Nephron (organoid): Measurements from ENCODE around the gene MIGA1.

Experiments used
- H3K27ac Mint-ChIP-seq, 3 experiments: 2 replicates each; pipeline ENCODE4 v1.8.0; 2020; ENCODE audit warnings: mixed read lengths in 3 of 3, mild to moderate bottlenecking in 2 of 3, moderate library complexity in 1 of 3
- H3K27me3 Mint-ChIP-seq: 2 replicates; pipeline ENCODE4 v1.8.0; 2021; ENCODE audit warnings: low read depth, mild to moderate bottlenecking, moderate library complexity, mixed read lengths
- H3K36me3 Mint-ChIP-seq: 2 replicates; pipeline ENCODE4 v1.8.0; 2020; ENCODE audit warnings: low read depth, mixed read lengths
- H3K4me1 Mint-ChIP-seq: 2 replicates; pipeline ENCODE4 v1.8.0; 2020; ENCODE audit warnings: mixed read lengths
- H3K4me3 Mint-ChIP-seq, 3 experiments: 2 replicates each; pipeline ENCODE4 v1.8.0; 2020; ENCODE audit warnings: mild to moderate bottlenecking in 3 of 3, mixed read lengths in 3 of 3, moderate library complexity in 2 of 3
- H3K9me3 Mint-ChIP-seq: 2 replicates; pipeline ENCODE4 v1.8.0; 2020; ENCODE audit warnings: mixed read lengths
- CTCF ChIP-seq, 3 experiments: fragments of 200-600 bp; sonication (generic); IDR thresholded peaks; one replicate each; pipeline ENCODE4 v1.5.0; 2021; ENCODE audit warnings: antibody characterized with exemption in 3 of 3; ENCODE audit not compliant: unreplicated experiment in 3 of 3

The MIGA1 gene

GRCh38 chr1:77872645-77873044 is 93.2 kb downstream of the MIGA1 start:
- H3K36me3 Mint-ChIP-seq: peaks cover 28% of the 10 kb centered on the region
- H3K9me3 Mint-ChIP-seq: no peaks in the 10 kb centered on the region
- no peaks in the 10 kb centered on the region for H3K27me3 Mint-ChIP-seq
- no peak overlapping the region for H3K27ac Mint-ChIP-seq
- no peak overlapping the region for H3K4me3 Mint-ChIP-seq
- H3K4me1 Mint-ChIP-seq: no peaks in the 10 kb centered on the region
- TF ChIP-seq CTCF (IDR thresholded peaks at IDR 0.05; ENCODE audit: unreplicated experiment in 3 of 3): no peak

DNA sequence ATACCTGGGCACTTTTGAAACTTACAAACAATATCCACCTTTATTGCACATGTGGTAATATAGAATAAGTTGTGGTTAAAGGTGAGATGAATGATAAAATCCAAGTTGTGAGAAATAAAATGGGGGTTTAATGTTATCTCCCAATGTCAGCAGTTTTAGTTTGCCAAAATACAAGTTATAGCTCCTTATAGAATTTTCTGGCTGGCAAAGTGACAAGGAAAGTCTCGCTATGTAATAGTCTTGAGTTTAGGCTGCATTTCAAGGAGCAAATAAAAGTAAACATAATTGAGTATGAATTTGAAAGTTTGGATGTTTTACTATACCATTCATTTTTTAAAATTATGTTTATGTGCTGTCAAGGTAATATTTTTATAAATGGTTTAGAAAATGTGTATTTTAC is 94.0 kb downstream of the MIGA1 start:
- Mint-ChIP-seq H3K9me3 (no peaks in the 10 kb centered on the region), H3K27ac (no peak overlapping the region), H3K4me3 (no peak overlapping the region), H3K36me3 (peaks cover 23% of the 10 kb centered on the region), H3K27me3 (no peaks in the 10 kb centered on the region), H3K4me1 (no peaks in the 10 kb centered on the region)
- no peak for TF ChIP-seq CTCF (IDR thresholded peaks at IDR 0.05; ENCODE audit: unreplicated experiment in 3 of 3)

- peaks cover 18% of the 10 kb centered on the region for H3K36me3 Mint-ChIP-seq
These were observed 95.5 kb downstream of the MIGA1 start for GRCh38 chr1:77874804-77875445.

DNA sequence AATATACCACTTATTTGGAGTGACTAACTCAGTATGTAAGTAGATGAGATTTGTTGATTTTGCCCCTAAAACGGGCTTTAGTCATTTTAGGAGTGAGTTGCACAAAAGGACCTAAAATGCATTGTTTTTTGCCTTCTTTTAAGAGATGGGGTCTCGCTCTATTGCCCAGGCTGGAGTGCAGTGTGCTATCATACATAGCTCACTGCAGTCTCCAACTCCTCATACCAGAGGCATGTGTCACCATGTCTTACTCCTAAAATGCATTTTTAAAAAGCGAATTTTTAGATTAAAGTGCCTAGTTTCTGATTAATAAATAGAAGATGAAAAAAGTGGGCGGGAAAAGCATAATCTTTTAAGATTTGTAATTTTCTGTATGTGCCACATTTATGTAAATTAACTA is 97.4 kb downstream of the MIGA1 start:
- H3K9me3 Mint-ChIP-seq: no peaks in the 10 kb centered on the region
- H3K4me3 Mint-ChIP-seq: no peak overlapping the region
- no peak overlapping the region for H3K27ac Mint-ChIP-seq
- H3K27me3 Mint-ChIP-seq: no peaks in the 10 kb centered on the region
- peaks cover 9% of the 10 kb centered on the region for H3K36me3 Mint-ChIP-seq
- no peak for TF ChIP-seq CTCF (IDR thresholded peaks at IDR 0.05; ENCODE audit: unreplicated experiment in 3 of 3)
- H3K4me1 Mint-ChIP-seq: no peaks in the 10 kb centered on the region

More at GRCh38 chr1:77874804-77875445, 95.5 kb downstream of the MIGA1 start:
- Mint-ChIP-seq H3K9me3 (no peaks in the 10 kb centered on the region), H3K4me3 (no peak overlapping the region), H3K27ac (no peak overlapping the region), H3K4me1 (no peaks in the 10 kb centered on the region), H3K27me3 (no peaks in the 10 kb centered on the region)
- TF ChIP-seq CTCF (IDR thresholded peaks at IDR 0.05; ENCODE audit: unreplicated experiment in 3 of 3): no peak

- no peak overlapping the region for H3K4me3 Mint-ChIP-seq
These were observed 101.6 kb downstream of the MIGA1 start for GRCh38 chr1:77881061-77881460.

More at GRCh38 chr1:77881061-77881460, 101.6 kb downstream of the MIGA1 start:
- H3K27me3 Mint-ChIP-seq: no peaks in the 10 kb centered on the region
- H3K36me3 Mint-ChIP-seq: peaks cover 4% of the 10 kb centered on the region
- peaks cover 6% of the 10 kb centered on the region for H3K4me1 Mint-ChIP-seq
- H3K27ac Mint-ChIP-seq: no peak overlapping the region
- TF ChIP-seq CTCF (IDR thresholded peaks at IDR 0.05; ENCODE audit: unreplicated experiment in 3 of 3): no peak
- no peaks in the 10 kb centered on the region for H3K9me3 Mint-ChIP-seq
